Measurements from ENCODE around the gene ADAM19.

ADAM19 gene

DNA sequence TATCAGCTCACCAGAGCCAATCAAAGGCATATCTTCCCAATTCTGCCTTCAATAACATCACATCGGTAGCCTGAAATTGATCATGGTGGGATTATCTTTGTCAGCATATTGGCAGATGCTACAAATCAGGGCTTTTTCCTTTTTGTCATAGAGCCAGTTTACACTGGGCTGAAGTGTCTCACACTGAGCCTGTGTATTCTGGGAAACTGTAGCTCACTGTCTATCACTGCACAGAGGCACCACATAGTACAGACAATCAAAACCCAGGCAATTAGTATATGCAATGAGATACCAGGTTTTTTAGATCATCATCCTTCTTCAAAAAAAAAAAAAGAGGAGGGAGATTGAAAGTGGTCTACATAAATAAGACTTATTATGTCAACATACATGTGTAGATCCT, 46.6 kb downstream of the ADAM19 start:
- H3K36me3 ChIP-seq (ENCODE audit: control insufficient read depth, insufficient read depth, low read length) = peaks cover 11% of the 10 kb centered on the region
- no peaks in the 10 kb centered on the region for H3K27me3 ChIP-seq (replicated peaks; ENCODE audit: control insufficient read depth, insufficient read depth, low read length)
- TF ChIP-seq, protein P1, sequence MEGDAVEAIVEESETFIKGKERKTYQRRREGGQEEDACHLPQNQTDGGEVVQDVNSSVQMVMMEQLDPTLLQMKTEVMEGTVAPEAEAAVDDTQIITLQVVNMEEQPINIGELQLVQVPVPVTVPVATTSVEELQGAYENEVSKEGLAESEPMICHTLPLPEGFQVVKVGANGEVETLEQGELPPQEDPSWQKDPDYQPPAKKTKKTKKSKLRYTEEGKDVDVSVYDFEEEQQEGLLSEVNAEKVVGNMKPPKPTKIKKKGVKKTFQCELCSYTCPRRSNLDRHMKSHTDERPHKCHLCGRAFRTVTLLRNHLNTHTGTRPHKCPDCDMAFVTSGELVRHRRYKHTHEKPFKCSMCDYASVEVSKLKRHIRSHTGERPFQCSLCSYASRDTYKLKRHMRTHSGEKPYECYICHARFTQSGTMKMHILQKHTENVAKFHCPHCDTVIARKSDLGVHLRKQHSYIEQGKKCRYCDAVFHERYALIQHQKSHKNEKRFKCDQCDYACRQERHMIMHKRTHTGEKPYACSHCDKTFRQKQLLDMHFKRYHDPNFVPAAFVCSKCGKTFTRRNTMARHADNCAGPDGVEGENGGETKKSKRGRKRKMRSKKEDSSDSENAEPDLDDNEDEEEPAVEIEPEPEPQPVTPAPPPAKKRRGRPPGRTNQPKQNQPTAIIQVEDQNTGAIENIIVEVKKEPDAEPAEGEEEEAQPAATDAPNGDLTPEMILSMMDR (IDR thresholded peaks at IDR 0.05; ENCODE audit: insufficient read depth, low read length, poor library complexity, severe bottlenecking) = no peak
- H3K4me3 ChIP-seq (replicated peaks; ENCODE audit: low read depth, low read length) = no peak overlapping the region
- DNase-seq (ENCODE audit: extremely low read depth, insufficient read length) = no peak

DNA sequence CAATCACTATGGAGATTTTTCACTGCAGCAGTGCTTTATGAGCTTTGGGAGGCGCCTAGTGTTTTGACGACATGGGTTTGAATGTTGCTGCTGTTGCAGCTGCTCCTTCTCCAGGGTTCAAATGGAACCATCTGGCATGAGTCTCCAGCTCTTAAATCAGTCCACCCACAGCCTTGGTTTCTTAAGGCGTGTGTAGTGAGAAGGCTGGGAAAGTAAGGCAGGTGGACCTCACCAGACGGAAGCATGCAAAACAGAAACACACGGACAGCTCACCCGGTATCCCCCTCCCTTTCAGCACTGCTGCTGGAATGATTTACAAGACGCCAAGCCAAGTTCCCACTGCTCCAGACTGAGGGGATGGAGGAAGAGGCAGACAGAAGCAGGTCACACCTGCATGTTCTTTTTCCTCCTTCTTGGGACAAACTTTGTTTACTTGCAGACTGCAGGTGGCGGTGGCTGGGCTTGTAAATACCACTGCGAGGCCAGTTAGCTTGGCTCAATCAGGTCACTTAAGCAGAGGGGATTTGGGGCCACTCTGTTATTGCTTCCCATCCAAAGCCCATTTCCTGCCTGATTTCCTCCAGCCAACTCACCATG, 47.4 kb downstream of the ADAM19 start:
- peaks cover 12% of the 10 kb centered on the region for H3K36me3 ChIP-seq (ENCODE audit: control insufficient read depth, insufficient read depth, low read length)
- TF ChIP-seq, protein P1 (IDR thresholded peaks at IDR 0.05; ENCODE audit: insufficient read depth, low read length, poor library complexity, severe bottlenecking) = no peak
- H3K27me3 ChIP-seq (replicated peaks; ENCODE audit: control insufficient read depth, insufficient read depth, low read length) = no peaks in the 10 kb centered on the region
- DNase-seq (ENCODE audit: extremely low read depth, insufficient read length) = no peak
- H3K4me3 ChIP-seq (replicated peaks; ENCODE audit: low read depth, low read length) = no peak overlapping the region

GRCh38 chr5:157524887-157525286, 50.7 kb downstream of the ADAM19 start:
- H3K36me3 ChIP-seq (ENCODE audit: control insufficient read depth, insufficient read depth, low read length) = peaks cover 8% of the 10 kb centered on the region
- H3K27me3 ChIP-seq (replicated peaks; ENCODE audit: control insufficient read depth, insufficient read depth, low read length) = no peaks in the 10 kb centered on the region
- DNase-seq (ENCODE audit: extremely low read depth, insufficient read length) = no peak
- TF ChIP-seq, protein P1 (IDR thresholded peaks at IDR 0.05; ENCODE audit: insufficient read depth, low read length, poor library complexity, severe bottlenecking) = no peak
- no peak overlapping the region for H3K4me3 ChIP-seq (replicated peaks; ENCODE audit: low read depth, low read length)

- peaks cover 8% of the 10 kb centered on the region for H3K36me3 ChIP-seq (ENCODE audit: control insufficient read depth, insufficient read depth, low read length)
- TF ChIP-seq, protein P1 (IDR thresholded peaks at IDR 0.05; ENCODE audit: insufficient read depth, low read length, poor library complexity, severe bottlenecking) = no peak
- H3K27me3 ChIP-seq (replicated peaks; ENCODE audit: control insufficient read depth, insufficient read depth, low read length) = no peaks in the 10 kb centered on the region
- no peak overlapping the region for H3K4me3 ChIP-seq (replicated peaks; ENCODE audit: low read depth, low read length)
- no peak for DNase-seq (ENCODE audit: extremely low read depth, insufficient read length)
These were observed 51.6 kb downstream of the ADAM19 start for GRCh38 chr5:157523976-157524375.

- DNase-seq (ENCODE audit: extremely low read depth, insufficient read length) = no peak
- Histone ChIP-seq H3K36me3 (ENCODE audit: control insufficient read depth, insufficient read depth, low read length) (peaks cover 4% of the 10 kb centered on the region), H3K4me3 (replicated peaks; ENCODE audit: low read depth, low read length) (no peak overlapping the region), H3K27me3 (replicated peaks; ENCODE audit: control insufficient read depth, insufficient read depth, low read length) (no peaks in the 10 kb centered on the region)
- TF ChIP-seq, protein P1 (IDR thresholded peaks at IDR 0.05; ENCODE audit: insufficient read depth, low read length, poor library complexity, severe bottlenecking) = no peak
These were observed 53.9 kb downstream of the ADAM19 start for GRCh38 chr5:157521704-157522029.
